ENCODE results near the gene MCF2.

- no peak for TF ChIP-seq EZH2 (IDR thresholded peaks at IDR 0.05; ENCODE audit: borderline replicate concordance, insufficient read depth, low read length, poor library complexity, severe bottlenecking)
- TF ChIP-seq, protein P1, sequence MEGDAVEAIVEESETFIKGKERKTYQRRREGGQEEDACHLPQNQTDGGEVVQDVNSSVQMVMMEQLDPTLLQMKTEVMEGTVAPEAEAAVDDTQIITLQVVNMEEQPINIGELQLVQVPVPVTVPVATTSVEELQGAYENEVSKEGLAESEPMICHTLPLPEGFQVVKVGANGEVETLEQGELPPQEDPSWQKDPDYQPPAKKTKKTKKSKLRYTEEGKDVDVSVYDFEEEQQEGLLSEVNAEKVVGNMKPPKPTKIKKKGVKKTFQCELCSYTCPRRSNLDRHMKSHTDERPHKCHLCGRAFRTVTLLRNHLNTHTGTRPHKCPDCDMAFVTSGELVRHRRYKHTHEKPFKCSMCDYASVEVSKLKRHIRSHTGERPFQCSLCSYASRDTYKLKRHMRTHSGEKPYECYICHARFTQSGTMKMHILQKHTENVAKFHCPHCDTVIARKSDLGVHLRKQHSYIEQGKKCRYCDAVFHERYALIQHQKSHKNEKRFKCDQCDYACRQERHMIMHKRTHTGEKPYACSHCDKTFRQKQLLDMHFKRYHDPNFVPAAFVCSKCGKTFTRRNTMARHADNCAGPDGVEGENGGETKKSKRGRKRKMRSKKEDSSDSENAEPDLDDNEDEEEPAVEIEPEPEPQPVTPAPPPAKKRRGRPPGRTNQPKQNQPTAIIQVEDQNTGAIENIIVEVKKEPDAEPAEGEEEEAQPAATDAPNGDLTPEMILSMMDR (IDR thresholded peaks at IDR 0.05; ENCODE audit: poor library complexity, severe bottlenecking), result no peak
Observed at GRCh38 chrX:139600105-139600504, 107.9 kb downstream of the MCF2 start.
